GM19467 (cell line): Measurements from ENCODE around the gene ZNF394.
"Not testable (repeated sequence)": the region's sequence is repeated elsewhere in the genome, so short reads cannot be mapped to it uniquely, and the experiment has no call there.

Source experiments
- ATAC-seq: cut with Tn5 transposase; IDR thresholded peaks from one replicate; pipeline ENCODE4 v1.9.1; 2021; ENCODE audit warnings: mild to moderate bottlenecking, moderate library complexity; ENCODE audit not compliant: unreplicated experiment

ZNF394 gene

GRCh38 chr7:99499721-99500636 is at the start of gene ZNF394:
TSS of gene ZNF394 (minus strand) at chr7:99500281. CDS start at chr7:99500093, 188 bp downstream.
- ATAC-seq, result peak; percentile 51

DNA sequence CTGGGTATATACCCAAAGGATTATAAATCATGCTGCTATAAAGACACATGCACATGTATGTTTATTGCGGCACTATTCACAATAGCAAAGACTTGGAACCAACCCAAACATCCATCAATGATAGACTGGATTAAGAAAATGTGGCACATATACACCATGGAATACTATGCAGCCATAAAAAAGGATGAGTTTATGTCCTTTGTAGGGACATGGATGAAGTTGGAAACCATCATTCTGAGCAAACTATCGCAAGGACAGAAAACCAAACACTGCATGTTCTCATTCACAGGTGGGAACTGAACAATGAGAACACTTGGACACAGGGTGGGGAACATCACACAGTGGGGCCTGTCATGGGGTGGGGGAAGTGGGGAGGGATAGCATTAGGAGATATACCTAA is 49.5 kb upstream of the ZNF394 start:
- ATAC-seq, result not testable (repeated sequence)

DNA sequence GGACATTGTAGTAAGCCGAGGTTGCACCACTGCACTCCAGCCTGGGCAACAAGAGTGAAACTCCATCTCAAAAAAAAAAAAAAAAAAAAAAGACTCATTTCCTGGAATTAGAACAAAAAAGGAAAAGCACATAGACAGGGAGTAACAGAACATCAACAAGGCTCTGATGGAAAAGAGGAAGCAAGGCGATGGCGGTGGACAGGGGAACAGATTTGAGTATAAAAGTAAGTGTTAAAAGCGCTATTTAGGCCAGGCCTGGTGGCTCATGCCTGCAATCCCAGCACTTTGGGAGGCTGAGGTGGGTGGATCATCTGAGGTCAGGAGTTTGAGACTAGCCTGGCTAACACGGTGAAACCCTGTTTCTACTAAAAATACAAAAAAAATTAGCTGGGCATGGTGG is 45.2 kb upstream of the ZNF394 start:
- not testable (repeated sequence) for ATAC-seq

- ATAC-seq, result no peak
These were observed 43.8 kb upstream of the ZNF394 start for GRCh38 chr7:99543916-99544315.

DNA sequence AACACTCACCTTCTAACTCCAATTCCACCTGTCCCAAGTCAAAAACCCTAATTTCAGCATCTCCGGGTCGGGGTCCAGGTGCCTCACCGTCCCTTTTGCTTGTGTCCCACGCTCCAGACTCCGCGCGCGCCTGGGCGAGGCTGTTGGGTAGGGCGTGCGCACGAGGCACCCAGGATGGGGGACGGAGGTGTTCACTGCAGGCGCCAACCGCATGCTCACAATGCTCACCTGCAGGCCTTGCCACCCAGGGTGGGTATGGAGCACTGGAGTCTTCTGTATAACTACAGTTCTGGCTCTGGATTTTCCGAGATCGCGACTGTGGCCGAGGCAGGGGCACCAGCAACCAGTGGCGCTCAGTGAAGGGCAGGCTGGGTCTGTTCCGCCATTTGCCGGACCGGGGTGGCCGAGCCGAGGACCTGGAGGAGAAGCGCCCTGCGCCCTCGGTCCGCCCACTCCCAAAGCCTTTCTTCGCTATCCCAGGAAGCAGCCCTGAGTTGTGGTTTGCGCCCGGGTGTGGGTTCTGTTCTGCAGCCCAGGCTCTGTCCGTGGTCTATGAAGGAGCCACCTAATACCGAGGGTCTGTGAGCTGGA is 43.1 kb upstream of the ZNF394 start:
- no peak for ATAC-seq

- ATAC-seq, result no peak
These were observed 41.1 kb upstream of the ZNF394 start for GRCh38 chr7:99541212-99541611.

- ATAC-seq, result no peak
These were observed 40.5 kb upstream of the ZNF394 start for GRCh38 chr7:99540542-99540941.

DNA sequence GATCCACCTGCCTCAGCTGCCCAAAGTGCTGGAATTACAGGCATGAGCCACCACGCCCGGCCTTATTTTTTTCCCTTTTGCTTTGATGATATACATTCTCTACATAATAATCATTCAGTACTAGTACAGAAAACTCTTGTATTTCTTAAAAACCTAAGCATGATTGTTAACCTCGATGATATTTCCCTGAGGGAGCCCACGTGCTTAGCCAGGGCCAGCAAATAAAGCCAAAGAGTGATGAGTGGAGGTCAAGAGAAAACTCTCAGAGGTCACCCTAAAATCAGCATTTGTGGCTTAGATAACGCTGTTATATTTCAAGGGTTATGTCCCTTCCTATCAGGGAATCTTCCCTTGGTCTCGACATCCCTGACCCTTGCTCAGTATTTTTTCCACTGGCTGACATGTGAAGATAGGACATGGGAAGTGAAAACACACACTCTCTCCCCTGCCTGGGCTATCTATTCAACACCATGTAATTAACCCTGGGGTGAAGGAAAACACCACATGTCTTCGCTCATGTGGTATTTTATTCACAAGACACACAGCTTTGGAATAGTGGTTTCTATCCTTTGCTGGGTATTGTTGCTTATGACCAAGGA is 39.2 kb upstream of the ZNF394 start:
- no peak for ATAC-seq

DNA sequence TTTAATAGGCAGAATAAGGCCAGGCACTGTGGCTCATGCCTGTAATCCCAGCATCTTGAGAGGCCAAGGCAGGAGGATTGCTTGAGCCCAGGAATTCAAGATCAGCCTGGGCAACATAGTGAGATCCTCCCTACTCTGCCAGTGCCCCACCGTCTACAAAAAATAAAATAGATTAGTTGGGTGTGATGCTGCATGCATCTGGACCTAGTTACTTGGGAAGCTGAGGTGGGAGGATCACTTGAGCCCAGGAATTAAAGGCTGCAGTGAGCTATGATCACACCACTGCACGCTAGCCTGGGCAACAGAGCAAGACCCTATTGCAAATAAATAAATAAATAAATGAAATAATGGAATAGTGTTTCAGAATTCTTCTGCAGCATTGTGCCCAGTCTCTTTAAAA is 35.6 kb upstream of the ZNF394 start:
- no peak for ATAC-seq

DNA sequence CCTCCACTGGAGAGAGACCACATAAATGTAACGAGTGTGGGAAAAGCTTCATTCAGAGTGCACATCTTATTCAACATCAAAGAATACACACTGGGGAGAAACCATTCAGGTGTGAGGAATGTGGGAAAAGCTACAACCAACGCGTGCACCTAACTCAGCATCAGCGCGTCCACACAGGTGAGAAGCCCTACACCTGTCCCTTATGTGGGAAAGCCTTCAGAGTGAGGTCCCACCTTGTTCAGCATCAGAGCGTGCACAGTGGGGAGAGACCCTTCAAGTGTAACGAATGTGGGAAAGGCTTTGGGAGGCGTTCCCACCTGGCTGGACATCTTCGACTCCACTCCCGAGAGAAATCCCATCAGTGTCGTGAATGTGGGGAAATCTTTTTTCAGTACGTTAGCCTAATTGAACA is 31.3 kb upstream of the ZNF394 start:
- no peak for ATAC-seq

GRCh38 chr7:99525713-99526440 is 25.8 kb upstream of the ZNF394 start:
- no peak for ATAC-seq

DNA sequence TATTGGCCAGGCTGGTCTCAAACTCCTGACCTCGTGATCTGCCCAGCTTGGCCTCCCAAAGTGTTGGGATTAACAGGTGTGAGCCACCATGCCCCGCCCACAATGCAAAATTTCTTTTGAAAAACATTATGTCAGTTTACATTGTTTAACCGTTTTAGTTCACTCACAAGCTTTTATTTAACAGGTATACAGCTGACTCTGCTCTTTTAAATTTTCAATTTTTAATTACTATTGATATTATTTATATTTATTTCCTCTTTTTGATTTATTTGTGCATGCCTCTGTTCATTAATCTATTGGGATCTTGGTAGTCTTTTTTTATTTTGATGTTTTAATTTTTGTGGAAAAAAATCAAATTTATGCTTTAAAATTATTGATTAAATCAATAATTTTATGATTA is 21.3 kb upstream of the ZNF394 start:
- no peak for ATAC-seq

GRCh38 chr7:99514050-99514449 is 14.0 kb upstream of the ZNF394 start:
- ATAC-seq, result no peak

DNA sequence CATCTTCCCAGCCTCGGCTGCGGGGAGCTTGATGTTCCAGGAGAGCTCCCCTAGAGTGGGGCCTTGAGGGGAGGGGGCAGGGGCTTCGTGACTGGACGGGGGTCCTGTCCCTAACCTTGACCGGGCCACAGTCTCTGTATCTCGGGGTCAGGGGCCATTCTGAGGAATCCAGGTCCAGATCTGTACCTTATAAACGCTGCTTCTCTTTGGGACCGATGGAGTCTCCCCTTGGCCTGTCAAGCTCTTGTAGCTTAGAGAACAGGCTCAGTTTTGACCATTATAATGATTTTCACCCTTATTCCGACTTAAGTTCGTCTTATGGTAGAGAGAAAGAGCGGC is 5.2 kb upstream of the ZNF394 start:
- ATAC-seq, result no peak

- ATAC-seq, result peak; percentile 66
These were observed 4.7 kb upstream of the ZNF394 start, which contains the start of gene ZKSCAN5 for GRCh38 chr7:99504603-99505323. TSS of gene ZKSCAN5 (plus strand) at chr7:99504662. CDS start at chr7:99506045, 1,383 bp downstream.

DNA sequence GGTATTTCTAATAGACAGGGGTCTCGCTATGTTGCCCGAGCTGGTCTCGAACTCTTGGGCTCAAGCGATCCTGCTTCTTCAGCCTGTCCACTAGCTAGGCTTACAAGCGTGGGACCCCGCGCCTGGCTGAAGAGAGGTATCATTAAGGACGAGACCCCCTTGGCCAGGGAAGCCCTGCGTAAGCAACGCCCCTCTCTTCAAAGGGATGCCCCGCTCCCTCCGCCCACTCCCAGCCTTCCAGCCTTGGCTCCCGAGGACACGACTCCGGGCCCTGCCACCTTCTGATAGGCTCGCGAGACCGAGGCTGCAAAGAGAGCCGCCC is 4.2 kb upstream of the ZNF394 start:
- ATAC-seq, result no peak

GRCh38 chr7:99501236-99501635 is 1.2 kb upstream of the ZNF394 start:
- not testable (repeated sequence) for ATAC-seq

DNA sequence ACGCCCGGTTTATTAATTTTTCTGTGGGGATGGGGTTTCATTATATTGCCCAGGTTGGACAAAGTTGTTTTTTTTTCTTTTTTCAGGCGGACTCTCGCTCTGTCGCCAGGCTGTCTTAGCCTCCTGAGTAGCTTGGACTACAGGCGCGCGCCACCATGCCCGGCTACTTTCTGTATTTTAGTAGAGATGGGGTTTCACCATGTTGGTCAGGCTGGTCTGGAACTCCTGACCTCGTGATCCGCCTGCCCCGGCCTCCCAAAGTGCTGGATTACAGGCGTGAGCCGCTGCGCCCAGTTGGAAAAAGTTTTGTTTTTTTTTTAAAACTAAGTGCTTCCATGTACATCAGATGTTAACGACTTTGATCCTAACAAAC is 542 bp upstream of the ZNF394 start:
- ATAC-seq, result no peak

GRCh38 chr7:99499371-99499720 is 735 bp downstream of the ZNF394 start:
- ATAC-seq, result peak; percentile 4

- ATAC-seq, result no peak
These were observed 1.5 kb downstream of the ZNF394 start for GRCh38 chr7:99498546-99498944.
